ENCODE data around the gene FOXO6. TPM values are rescaled to one million over a fixed set of nuclear protein-coding genes. Genes with fewer than 3 reads are reported as not detected.

Gene FOXO6
- total RNA-seq, 2 experiments from 2014 or later = 1.2 to 2.2 TPM

DNA sequence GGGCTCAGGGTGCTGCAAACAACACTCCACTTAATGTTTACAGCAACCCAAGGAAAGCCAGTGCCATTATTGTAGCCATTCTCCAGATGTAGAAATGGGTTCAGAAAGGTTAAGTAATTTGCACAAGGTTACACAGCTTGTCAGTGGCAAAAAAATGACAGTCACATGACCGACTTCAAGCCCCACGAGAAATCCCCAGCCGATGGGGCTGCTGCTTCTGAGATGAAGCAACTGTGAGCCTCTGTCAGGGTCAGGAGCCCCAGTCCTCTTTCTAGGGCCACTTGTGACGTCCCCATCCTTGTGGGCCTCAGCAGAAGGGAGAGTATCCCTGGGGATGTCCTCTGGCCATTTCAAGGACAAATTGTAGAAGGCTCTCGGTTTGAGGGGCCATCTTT lies 68.4 kb downstream of the FOXO6 start:
- H3K27ac ChIP-seq (ENCODE audit: low read depth in 1 of 2, low read length in 2 of 2) = no peak overlapping the region
- CTCF ChIA-PET = no interaction called here
- Mint-ChIP-seq H3K36me3 (ENCODE audit: low read depth) (no peaks in the 10 kb centered on the region), H3K4me1 (ENCODE audit: low read depth) (no peaks in the 10 kb centered on the region), H3K9me3 (no peaks in the 10 kb centered on the region), H3K27me3 (peaks cover 31% of the 10 kb centered on the region), H3K27ac (no peak overlapping the region), H3K4me3 (no peak overlapping the region)
- ATAC-seq (ENCODE audit: poor library complexity) (no peak), DNase-seq (no peak)
- H3K4me1 ChIP-seq (ENCODE audit: insufficient read depth, low read length) = peaks cover 4% of the 10 kb centered on the region
- POLR2A ChIA-PET = no interaction called here
- H3K27me3 ChIP-seq (ENCODE audit: control insufficient read depth in 1 of 2, insufficient read depth in 2 of 2, low read length in 2 of 2) = peaks cover 0 to 5% of the 10 kb centered on the region in 2 experiments
- no peak overlapping the region for H3K4me3 ChIP-seq (ENCODE audit: low read length)
- H3K9me3 ChIP-seq (ENCODE audit: control insufficient read depth in 1 of 2, insufficient read depth in 1 of 2, low read length in 2 of 2) = no peaks in the 10 kb centered on the region
- no peak for TF ChIP-seq CTCF (IDR thresholded peaks at IDR 0.05)
- no peaks in the 10 kb centered on the region for H3K36me3 ChIP-seq (ENCODE audit: insufficient read depth, low read length)
- intact Hi-C loops (cut with DNase I, micrococcal nuclease) = no loop called here

GRCh38 chr1:41430069-41430468 lies 68.8 kb downstream of the FOXO6 start:
- no peak for ATAC-seq (ENCODE audit: poor library complexity)
- no peak for DNase-seq
- Histone ChIP-seq H3K27me3 (ENCODE audit: control insufficient read depth in 1 of 2, insufficient read depth in 2 of 2, low read length in 2 of 2) (peaks cover 0 to 5% of the 10 kb centered on the region in 2 experiments), H3K27ac (ENCODE audit: low read depth in 1 of 2, low read length in 2 of 2) (no peak overlapping the region), H3K4me1 (ENCODE audit: insufficient read depth, low read length) (peaks cover 4% of the 10 kb centered on the region), H3K4me3 (ENCODE audit: low read length) (no peak overlapping the region), H3K9me3 (ENCODE audit: control insufficient read depth in 1 of 2, insufficient read depth in 1 of 2, low read length in 2 of 2) (no peaks in the 10 kb centered on the region), H3K36me3 (ENCODE audit: insufficient read depth, low read length) (no peaks in the 10 kb centered on the region)
- Mint-ChIP-seq H3K4me1 (ENCODE audit: low read depth) (no peaks in the 10 kb centered on the region), H3K4me3 (no peak overlapping the region), H3K27me3 (peaks cover 35% of the 10 kb centered on the region), H3K27ac (no peak overlapping the region), H3K36me3 (ENCODE audit: low read depth) (no peaks in the 10 kb centered on the region), H3K9me3 (no peaks in the 10 kb centered on the region)
- POLR2A ChIA-PET = no interaction called here
- intact Hi-C loops (cut with DNase I, micrococcal nuclease) = no loop called here
- no peak for TF ChIP-seq CTCF (IDR thresholded peaks at IDR 0.05)
- CTCF ChIA-PET = no interaction called here

DNA sequence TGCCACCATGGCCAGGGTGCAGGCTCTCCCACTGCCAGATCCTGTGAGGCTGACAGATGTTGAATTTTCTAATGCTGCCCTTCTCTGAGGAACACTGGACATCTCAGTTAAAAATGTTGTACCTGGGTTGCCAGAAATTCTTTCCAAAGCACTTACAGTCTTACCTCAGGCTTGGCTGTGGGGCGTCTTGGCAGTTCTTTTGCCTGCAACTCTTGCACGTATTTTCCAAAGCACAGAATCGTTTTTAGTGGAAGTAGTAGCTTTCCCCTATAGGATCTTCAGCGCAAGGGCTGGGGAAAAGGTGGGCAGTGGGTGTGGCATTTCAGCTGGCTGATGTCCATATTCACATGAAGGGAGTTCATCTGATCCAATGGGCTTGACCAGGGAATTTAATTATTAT lies 69.3 kb downstream of the FOXO6 start:
- H3K27ac Mint-ChIP-seq = no peak overlapping the region
- intact Hi-C loops (cut with DNase I, micrococcal nuclease) = no loop called here
- Histone ChIP-seq H3K4me3 (ENCODE audit: low read length) (no peak overlapping the region), H3K27me3 (ENCODE audit: control insufficient read depth in 1 of 2, insufficient read depth in 2 of 2, low read length in 2 of 2) (peaks cover 2 to 10% of the 10 kb centered on the region in 2 experiments), H3K36me3 (ENCODE audit: insufficient read depth, low read length) (no peaks in the 10 kb centered on the region), H3K27ac (ENCODE audit: low read depth in 1 of 2, low read length in 2 of 2) (no peak overlapping the region), H3K9me3 (ENCODE audit: control insufficient read depth in 1 of 2, insufficient read depth in 1 of 2, low read length in 2 of 2) (peaks cover 0 to 2% of the 10 kb centered on the region in 2 experiments), H3K4me1 (ENCODE audit: insufficient read depth, low read length) (peaks cover 4% of the 10 kb centered on the region)
- no peak for DNase-seq
- POLR2A ChIA-PET = no interaction called here
- H3K36me3 Mint-ChIP-seq (ENCODE audit: low read depth) = no peaks in the 10 kb centered on the region
- H3K9me3 Mint-ChIP-seq = no peaks in the 10 kb centered on the region
- H3K4me1 Mint-ChIP-seq (ENCODE audit: low read depth) = no peaks in the 10 kb centered on the region
- peaks cover 40% of the 10 kb centered on the region for H3K27me3 Mint-ChIP-seq
- ATAC-seq (ENCODE audit: poor library complexity) = no peak
- no peak overlapping the region for H3K4me3 Mint-ChIP-seq
- TF ChIP-seq CTCF (IDR thresholded peaks at IDR 0.05) = no peak
- CTCF ChIA-PET = no interaction called here

Data from CD4-positive, alpha-beta T cell (primary cell).